ENCODE measurements around the gene GUCY1A2. TPM values are rescaled to one million over a fixed set of nuclear protein-coding genes. Genes with fewer than 3 reads are reported as not detected.

Gene GUCY1A2
- total RNA-seq, 1 experiment from 2014 or later = not detected

- POLR2A ChIA-PET (ENCODE audit: unreplicated experiment) = no interaction called here
- no TSS peak for BruUV-seq (replicated peaks)
- intact Hi-C loops (cut with micrococcal nuclease) = no loop called here
- DNase-seq (no peak), ATAC-seq (no peak)
- Histone ChIP-seq H3K4me3 (ENCODE audit: low read length) (no peak overlapping the region), H3K36me3 (ENCODE audit: low read depth, low read length) (no peaks in the 10 kb centered on the region), H3K9me2 (replicated peaks; ENCODE audit: low read length) (no peaks in the 10 kb centered on the region), H3K79me2 (ENCODE audit: low read length) (no peaks in the 10 kb centered on the region), H3K4me1 (ENCODE audit: insufficient read depth, low read length) (peaks cover 11% of the 10 kb centered on the region; the same call in 1 of the 2 replicates), H2AFZ (ENCODE audit: low read length) (no peak overlapping the region), H3K27ac (ENCODE audit: low read length) (no peak overlapping the region), H3K9me3 (ENCODE audit: low read length) (no peaks in the 10 kb centered on the region), H3K9ac (ENCODE audit: low read length) (no peak overlapping the region), H3K4me2 (ENCODE audit: low read length) (no peak overlapping the region), H3K27me3 (ENCODE audit: low read length) (no peaks in the 10 kb centered on the region), H3F3A (ENCODE audit: low read length, unreplicated experiment) (no peaks in the 10 kb centered on the region), H4K20me1 (ENCODE audit: low read length) (no peaks in the 10 kb centered on the region)
- TF ChIP-seq CTCF (conservative IDR thresholded peaks at IDR 0.05; ENCODE audit: low read depth, low read length) (no peak), EZH2 (IDR thresholded peaks at IDR 0.05; ENCODE audit: low read length, unreplicated experiment) (no peak), EZH2phosphoT487 (IDR thresholded peaks at IDR 0.05; ENCODE audit: borderline replicate concordance, low read length) (no peak)
- CTCF ChIA-PET = no interaction called here
Observed at GRCh38 chr11:106983261-106983660, 35.0 kb downstream of the GUCY1A2 start.

GRCh38 chr11:106974831-106975230 lies 43.4 kb downstream of the GUCY1A2 start:
- H4K20me1 ChIP-seq (ENCODE audit: low read length) = no peaks in the 10 kb centered on the region
- ATAC-seq (no peak), DNase-seq (no peak)
- peaks cover 25% of the 10 kb centered on the region; the same call in 1 of the 2 replicates for H3K27me3 ChIP-seq (ENCODE audit: low read length)
- no peak overlapping the region for H2AFZ ChIP-seq (ENCODE audit: low read length)
- H3K4me2 ChIP-seq (ENCODE audit: low read length) = no peak overlapping the region
- H3K36me3 ChIP-seq (ENCODE audit: low read depth, low read length) = no peaks in the 10 kb centered on the region
- intact Hi-C loops (cut with micrococcal nuclease) = no loop called here
- CTCF ChIA-PET = no interaction called here
- no peak overlapping the region for H3K9ac ChIP-seq (ENCODE audit: low read length)
- H3K4me1 ChIP-seq (ENCODE audit: insufficient read depth, low read length) = no peaks in the 10 kb centered on the region
- TF ChIP-seq EZH2phosphoT487 (IDR thresholded peaks at IDR 0.05; ENCODE audit: borderline replicate concordance, low read length) = no peak
- TF ChIP-seq CTCF (conservative IDR thresholded peaks at IDR 0.05; ENCODE audit: low read depth, low read length) = no peak
- TF ChIP-seq EZH2 (IDR thresholded peaks at IDR 0.05; ENCODE audit: low read length, unreplicated experiment) = no peak
- no peak overlapping the region for H3K27ac ChIP-seq (ENCODE audit: low read length)
- H3F3A ChIP-seq (ENCODE audit: low read length, unreplicated experiment) = no peaks in the 10 kb centered on the region
- no peak overlapping the region for H3K4me3 ChIP-seq (ENCODE audit: low read length)
- no peaks in the 10 kb centered on the region for H3K79me2 ChIP-seq (ENCODE audit: low read length)
- POLR2A ChIA-PET (ENCODE audit: unreplicated experiment) = no interaction called here
- H3K9me3 ChIP-seq (ENCODE audit: low read length) = no peaks in the 10 kb centered on the region
- no peaks in the 10 kb centered on the region for H3K9me2 ChIP-seq (replicated peaks; ENCODE audit: low read length)
- BruUV-seq (replicated peaks) = no TSS peak

GRCh38 chr11:106971864-106972263 lies 46.4 kb downstream of the GUCY1A2 start:
- H3K4me2 ChIP-seq (ENCODE audit: low read length) = no peak overlapping the region
- H2AFZ ChIP-seq (ENCODE audit: low read length) = no peak overlapping the region
- no peaks in the 10 kb centered on the region for H4K20me1 ChIP-seq (ENCODE audit: low read length)
- ChIA-PET CTCF (no interaction called here), POLR2A (ENCODE audit: unreplicated experiment) (no interaction called here)
- H3K9me2 ChIP-seq (replicated peaks; ENCODE audit: low read length) = no peaks in the 10 kb centered on the region
- TF ChIP-seq EZH2phosphoT487 (IDR thresholded peaks at IDR 0.05; ENCODE audit: borderline replicate concordance, low read length) (no peak), EZH2 (IDR thresholded peaks at IDR 0.05; ENCODE audit: low read length, unreplicated experiment) (no peak), CTCF (conservative IDR thresholded peaks at IDR 0.05; ENCODE audit: low read depth, low read length) (no peak)
- no peak overlapping the region for H3K9ac ChIP-seq (ENCODE audit: low read length)
- H3K36me3 ChIP-seq (ENCODE audit: low read depth, low read length) = no peaks in the 10 kb centered on the region
- intact Hi-C loops (cut with micrococcal nuclease) = no loop called here
- H3K79me2 ChIP-seq (ENCODE audit: low read length) = no peaks in the 10 kb centered on the region
- no peak overlapping the region for H3K27ac ChIP-seq (ENCODE audit: low read length)
- no peak for ATAC-seq
- H3K27me3 ChIP-seq (ENCODE audit: low read length) = peaks cover 29% of the 10 kb centered on the region; the same call in 1 of the 2 replicates
- DNase-seq = no peak
- no peaks in the 10 kb centered on the region for H3K4me1 ChIP-seq (ENCODE audit: insufficient read depth, low read length)
- H3K4me3 ChIP-seq (ENCODE audit: low read length) = no peak overlapping the region
- no TSS peak for BruUV-seq (replicated peaks)
- no peaks in the 10 kb centered on the region for H3F3A ChIP-seq (ENCODE audit: low read length, unreplicated experiment)
- H3K9me3 ChIP-seq (ENCODE audit: low read length) = no peaks in the 10 kb centered on the region
